ENCODE measurements around the gene DAD1.

GRCh38 chr14:22535126-22535525 is 53.9 kb downstream of the DAD1 start:
- TF ChIP-seq CTCF (IDR thresholded peaks at IDR 0.05): no peak
- no peak for TF ChIP-seq POLR2A (IDR thresholded peaks at IDR 0.05)
- no peak for TF ChIP-seq POLR2AphosphoS5 (IDR thresholded peaks at IDR 0.05)
- TF ChIP-seq EP300 (IDR thresholded peaks at IDR 0.05): no peak

Measured in gastroesophageal sphincter (tissue), 3 donors.